OCI-LY7 (cell line): Measurements from ENCODE around the gene WEE1. TPM values are rescaled to one million over a fixed set of nuclear protein-coding genes. Genes with fewer than 3 reads are reported as not detected.

ENCODE experiments used
- BruUV-seq: library from RNA; stranded (reverse); fragments of 400-500 nt; replicated peaks from 2 replicates; lab custom pipeline; 2021; lab: Mats Ljungman, UMichigan
- CTCF ChIA-PET: fragments of 300-600 bp; sonication (Branson Sonifier 250); formaldehyde crosslinking; loops from one replicate; lab custom pipeline; 2022; ENCODE audit warnings: antibody characterized with exemption; ENCODE audit not compliant: unreplicated experiment; lab: Charles Lee
- POLR2A ChIA-PET: fragments of 300-600 bp; sonication (Branson Sonifier 250); formaldehyde crosslinking; loops from one replicate; lab custom pipeline; 2022; ENCODE audit warnings: antibody characterized with exemption; lab: Charles Lee
- DNase-seq: peaks from one replicate; pipeline ENCODE4 v3.0.0-alpha.2; 2015; ENCODE audit warnings: low spot score
- H2AFZ ChIP-seq: fragments of 200-600 bp; sonication (generic), shearing (Covaris generic); 2 replicates; pipeline ENCODE4 v1.6.1; 2014; ENCODE audit warnings: mild to moderate bottlenecking, antibody characterized with exemption, low read length, moderate library complexity
- H3K27ac ChIP-seq: fragments of 200-600 bp; sonication (generic); 2 replicates; pipeline ENCODE4 v1.5.1; 2014; ENCODE audit warnings: mixed run types, low read depth, mild to moderate bottlenecking, moderate library complexity, low read length, inconsistent platforms; ENCODE audit not compliant: poor library complexity, severe bottlenecking
- H3K36me3 ChIP-seq: fragments of 200-600 bp; sonication (generic); 2 replicates; pipeline ENCODE4 v1.6.1; 2014; ENCODE audit warnings: mild to moderate bottlenecking, antibody characterized with exemption, low read length, moderate library complexity, mixed read lengths; ENCODE audit not compliant: insufficient read depth
- H3K4me1 ChIP-seq: fragments of 200-600 bp; sonication (generic); 2 replicates; pipeline ENCODE4 v1.5.1; 2014; ENCODE audit warnings: mild to moderate bottlenecking, low read length; ENCODE audit not compliant: insufficient read depth, poor library complexity, severe bottlenecking
- H3K4me2 ChIP-seq: fragments of 200-600 bp; sonication (generic); 2 replicates; pipeline ENCODE4 v1.6.1; 2014; ENCODE audit warnings: mild to moderate bottlenecking, low read length
- H3K4me3 ChIP-seq: fragments of 200-600 bp; sonication (generic); 2 replicates; pipeline ENCODE4 v1.5.1; 2014; ENCODE audit warnings: mild to moderate bottlenecking, low read depth, low read length; ENCODE audit not compliant: poor library complexity, severe bottlenecking
- H3K79me2 ChIP-seq: fragments of 200-600 bp; sonication (generic); 2 replicates; pipeline ENCODE4 v1.6.1; 2016; ENCODE audit warnings: low read depth, mild to moderate bottlenecking, low read length, moderate library complexity, mixed read lengths; ENCODE audit not compliant: insufficient read depth
- H3K9me2 ChIP-seq: fragments of 200-600 bp; sonication (generic); 2 replicates; pipeline ENCODE4 v1.6.1; 2016; ENCODE audit warnings: mild to moderate bottlenecking, low read length, mixed read lengths; ENCODE audit not compliant: insufficient read depth
- H3K9me3 ChIP-seq: fragments of 200-600 bp; sonication (generic); 2 replicates; pipeline ENCODE4 v1.6.1; 2014; ENCODE audit warnings: mild to moderate bottlenecking, mixed run types, low read length, mixed read lengths
- H4K20me1 ChIP-seq: fragments of 200-600 bp; sonication (generic); 2 replicates; pipeline ENCODE4 v1.6.1; 2014; ENCODE audit warnings: mild to moderate bottlenecking, antibody characterized with exemption, low read length, moderate library complexity, mixed read lengths; ENCODE audit not compliant: insufficient read depth
- CTCF ChIP-seq: fragments of 200-600 bp; sonication (generic); conservative IDR thresholded peaks from 2 replicates; pipeline ENCODE4 v1.5.1; 2014; ENCODE audit warnings: mild to moderate bottlenecking, antibody characterized with exemption, low read length, moderate library complexity, mixed read lengths
- EZH2phosphoT487 ChIP-seq: fragments of 200-600 bp; sonication (generic); IDR thresholded peaks from 2 replicates; pipeline ENCODE4 v1.6.1; 2018; ENCODE audit warnings: low read depth, borderline replicate concordance, mild to moderate bottlenecking, mixed run types, antibody characterized with exemption, low read length, moderate library complexity, mixed read lengths
- intact Hi-C: fragments of 100-400 bp; cut with micrococcal nuclease; formaldehyde crosslinking; loops from one replicate; pipeline ENCODE4 v1.10.0; 2022; ENCODE audit not compliant: unreplicated experiment
- total RNA-seq, 2 experiments: library from RNA; depleted of rRNA in 1 of 2; stranded (reverse); fragments of >200 nt in 1 of 2; shearing (Covaris generic) in 1 of 2; gene quantifications; 2 replicates each; pipeline ENCODE4 v1.2.3, GENCODE V29; 2014 to 2022

WEE1 gene
- total RNA-seq, 2 experiments from 2014 or later = 147 to 216 TPM

- H3K4me1 ChIP-seq = peaks cover 36% of the 10 kb centered on the region
- H2AFZ ChIP-seq = 0 out of 2 replicates have a peak overlapping the region, but pooled peaks have one; percentile 22
- no peaks in the 10 kb centered on the region for H4K20me1 ChIP-seq
- no peak overlapping the region for H3K4me3 ChIP-seq
- TF ChIP-seq EZH2phosphoT487 (no peak), CTCF (no peak)
- 0 out of 2 replicates have a peak, but pooled peaks cover under 1% of the 10 kb centered on the region for H3K9me3 ChIP-seq
- no peaks in the 10 kb centered on the region for H3K9me2 ChIP-seq
- intact Hi-C loops = no loop called here
- DNase-seq = no peak
- no peak overlapping the region for H3K4me2 ChIP-seq
- peaks cover 3% of the 10 kb centered on the region; the same call in 1 of the 2 replicates for H3K79me2 ChIP-seq
- ChIA-PET CTCF (interaction anchor here (0.9 to 1.0 kb wide), 2 partner anchors 31 to 46 kb away, joined by 3 read pairs; no protein-coding TSS in a partner anchor), POLR2A (interaction anchor here (0.6 to 15.1 kb wide), 3 partner anchors 11 to 39 kb away, joined by 4 to 509 read pairs (median 4); no protein-coding TSS in a partner anchor)
- H3K36me3 ChIP-seq = no peaks in the 10 kb centered on the region; the same call in 1 of the 2 replicates
- BruUV-seq = no TSS peak
- no peak overlapping the region for H3K27ac ChIP-seq
These were observed 6.9 kb upstream of the WEE1 start for GRCh38 chr11:9566561-9567063.

GRCh38 chr11:9567401-9567800, 6.1 kb upstream of the WEE1 start:
- Histone ChIP-seq H3K4me1 (peaks cover 44% of the 10 kb centered on the region), H2AFZ (no peak overlapping the region), H3K27ac (no peak overlapping the region), H3K4me2 (no peak overlapping the region), H3K9me3 (no peaks in the 10 kb centered on the region), H4K20me1 (no peaks in the 10 kb centered on the region), H3K4me3 (no peak overlapping the region), H3K36me3 (no peaks in the 10 kb centered on the region), H3K79me2 (peaks cover 7% of the 10 kb centered on the region; the same call in 1 of the 2 replicates), H3K9me2 (no peaks in the 10 kb centered on the region)
- no TSS peak for BruUV-seq
- no peak for DNase-seq
- ChIA-PET POLR2A (interaction anchor here (1.3 to 15.1 kb wide), 3 partner anchors 10 to 28 kb away, joined by 3 to 509 read pairs (median 4); no protein-coding TSS in a partner anchor), CTCF (no interaction called here)
- intact Hi-C loops = no loop called here
- no peak for TF ChIP-seq EZH2phosphoT487
- TF ChIP-seq CTCF = no peak

- H3K4me2 ChIP-seq = peak overlapping the region; percentile 88
- no peaks in the 10 kb centered on the region for H4K20me1 ChIP-seq
- peaks cover 7% of the 10 kb centered on the region; the same call in 1 of the 2 replicates for H3K79me2 ChIP-seq
- intact Hi-C loops = no loop called here
- TF ChIP-seq EZH2phosphoT487 (no peak), CTCF (no peak)
- BruUV-seq = no TSS peak
- no peak for DNase-seq
- H3K9me2 ChIP-seq = no peaks in the 10 kb centered on the region
- H2AFZ ChIP-seq = peak overlapping the region; percentile 55
- peaks cover 46% of the 10 kb centered on the region for H3K4me1 ChIP-seq
- POLR2A ChIA-PET = interaction anchor here (1.5 to 15.1 kb wide), 2 partner anchors 10 to 27 kb away, joined by 3 to 509 read pairs; no protein-coding TSS in a partner anchor
- no peaks in the 10 kb centered on the region for H3K9me3 ChIP-seq
- no peak overlapping the region for H3K4me3 ChIP-seq
- H3K27ac ChIP-seq = peak overlapping the region; percentile 78
- no peaks in the 10 kb centered on the region for H3K36me3 ChIP-seq
- CTCF ChIA-PET = no interaction called here
These were observed 5.2 kb upstream of the WEE1 start for GRCh38 chr11:9568161-9568853.
